Pons (tissue), 1 donor: ENCODE results near the gene SLC44A4.
"Not testable (repeated sequence)": the region's sequence is repeated elsewhere in the genome, so short reads cannot be mapped to it uniquely, and the experiment has no call there.

Source experiments
- DNase-seq: peaks from one replicate; pipeline ENCODE4 v3.0.0-alpha.2; 2016; ENCODE audit warnings: low spot score

The SLC44A4 gene

DNA sequence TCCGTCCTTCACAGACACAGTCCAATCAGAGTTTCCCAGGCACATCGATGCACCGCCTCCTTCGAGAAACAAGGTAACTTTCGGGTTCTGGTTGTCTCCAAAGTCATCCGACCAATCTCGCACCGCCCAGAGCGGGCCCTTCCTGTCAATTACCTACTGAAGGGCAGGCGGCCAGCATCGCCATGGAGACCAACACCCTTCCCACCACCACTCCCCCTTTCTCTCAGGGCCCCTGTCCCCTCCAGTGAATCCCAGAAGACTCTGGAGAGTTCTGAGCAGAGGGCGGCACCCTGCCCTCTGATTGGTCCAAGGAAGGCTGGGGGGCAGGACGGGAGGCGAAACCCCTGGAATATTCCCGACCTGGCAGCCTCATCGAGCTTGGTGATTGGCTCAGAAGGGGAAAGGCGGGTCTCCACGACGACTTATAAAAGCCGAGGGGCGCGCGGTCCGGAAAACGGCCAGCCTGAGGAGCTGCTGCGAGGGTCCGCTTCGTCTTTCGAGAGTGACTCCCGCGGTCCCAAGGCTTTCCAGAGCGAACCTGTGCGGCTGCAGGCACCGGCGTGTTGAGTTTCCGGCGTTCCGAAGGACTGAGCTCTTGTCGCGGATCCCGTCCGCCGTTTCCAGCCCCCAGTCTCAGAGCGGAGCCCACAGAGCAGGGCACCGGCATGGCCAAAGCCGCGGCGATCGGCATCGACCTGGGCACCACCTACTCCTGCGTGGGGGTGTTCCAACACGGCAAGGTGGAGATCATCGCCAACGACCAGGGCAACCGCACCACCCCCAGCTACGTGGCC lies 51.3 kb downstream of the SLC44A4 start, which contains the start of gene HSPA1B:
Gene HSPA1B, plus strand, starts transcription at position 453 of the 794 bp plus-strand sequence. Its CDS starts 213 bp downstream, at position 666.
- peak; percentile 99 for DNase-seq

DNA sequence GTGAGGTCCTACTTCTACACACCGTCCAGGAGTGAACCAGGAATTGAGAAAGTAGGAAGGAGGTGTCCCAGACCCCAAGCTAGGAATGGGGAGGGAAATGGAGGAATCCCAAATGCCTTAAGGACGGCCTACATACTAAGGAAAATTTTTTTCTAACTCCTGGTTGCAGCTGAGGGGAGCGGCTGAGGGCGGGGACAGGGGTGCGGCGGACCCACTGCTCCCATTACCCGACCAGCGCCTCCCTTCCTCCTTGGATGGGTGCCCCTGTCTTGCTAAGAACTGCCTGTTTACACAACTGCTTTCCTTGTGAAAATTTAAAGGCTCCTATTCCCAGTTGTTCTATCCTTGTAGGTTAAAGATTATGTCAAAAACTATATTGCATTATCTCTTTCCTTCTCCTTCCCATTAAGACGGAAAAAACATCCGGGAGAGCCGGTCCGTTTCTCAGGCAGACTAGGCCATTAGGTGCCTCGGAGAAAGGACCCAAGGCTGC lies 52.0 kb downstream of the SLC44A4 start:
- DNase-seq = no peak

DNA sequence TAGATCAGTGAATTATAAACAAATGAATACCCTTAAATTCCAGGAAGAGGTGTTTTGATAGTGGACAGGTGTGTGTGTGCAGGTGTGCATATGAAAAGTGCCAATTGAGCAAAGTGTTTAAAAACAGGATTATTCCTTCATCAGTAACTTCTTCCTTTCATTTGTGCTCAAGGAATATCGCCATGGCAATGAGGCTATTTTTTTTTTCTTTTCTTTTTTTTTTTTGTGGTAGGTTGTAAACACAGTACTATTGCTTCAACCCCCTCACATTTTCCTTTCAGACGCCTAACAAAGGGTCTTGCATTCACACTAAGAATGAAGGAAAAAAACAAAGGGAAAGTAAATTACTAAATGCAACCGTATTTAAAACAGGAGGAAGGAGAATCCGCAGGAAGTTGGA lies 53.2 kb downstream of the SLC44A4 start:
- no peak for DNase-seq

DNA sequence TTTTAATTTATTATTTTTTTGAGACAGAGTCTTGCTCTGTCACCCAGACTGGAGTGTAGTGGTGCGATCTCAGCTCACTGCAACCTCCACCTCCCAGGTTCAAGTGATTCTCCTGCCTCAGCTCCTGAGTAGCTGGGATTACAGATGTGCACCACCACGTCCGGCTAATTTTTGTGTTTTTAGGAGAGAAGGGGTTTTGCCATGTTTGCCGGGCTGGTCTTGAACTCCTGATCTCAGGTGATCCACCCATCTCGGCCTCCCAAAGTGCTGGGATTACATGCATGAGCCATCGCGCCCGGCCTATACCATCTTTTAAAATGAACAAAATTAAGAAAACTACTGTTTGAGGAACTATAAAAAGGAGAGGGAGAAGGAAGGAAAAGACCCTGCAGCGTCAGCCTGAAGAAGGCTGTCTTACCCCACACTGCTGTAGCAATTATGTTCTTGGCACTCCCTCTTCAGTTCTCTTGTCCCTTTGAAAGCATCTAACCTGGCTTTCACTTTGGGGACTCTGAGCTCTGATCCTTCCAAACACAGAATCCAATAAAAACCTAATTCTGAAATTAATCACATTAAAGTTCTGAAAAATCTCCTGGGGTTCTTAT lies 55.1 kb downstream of the SLC44A4 start:
- DNase-seq = not testable (repeated sequence)

DNA sequence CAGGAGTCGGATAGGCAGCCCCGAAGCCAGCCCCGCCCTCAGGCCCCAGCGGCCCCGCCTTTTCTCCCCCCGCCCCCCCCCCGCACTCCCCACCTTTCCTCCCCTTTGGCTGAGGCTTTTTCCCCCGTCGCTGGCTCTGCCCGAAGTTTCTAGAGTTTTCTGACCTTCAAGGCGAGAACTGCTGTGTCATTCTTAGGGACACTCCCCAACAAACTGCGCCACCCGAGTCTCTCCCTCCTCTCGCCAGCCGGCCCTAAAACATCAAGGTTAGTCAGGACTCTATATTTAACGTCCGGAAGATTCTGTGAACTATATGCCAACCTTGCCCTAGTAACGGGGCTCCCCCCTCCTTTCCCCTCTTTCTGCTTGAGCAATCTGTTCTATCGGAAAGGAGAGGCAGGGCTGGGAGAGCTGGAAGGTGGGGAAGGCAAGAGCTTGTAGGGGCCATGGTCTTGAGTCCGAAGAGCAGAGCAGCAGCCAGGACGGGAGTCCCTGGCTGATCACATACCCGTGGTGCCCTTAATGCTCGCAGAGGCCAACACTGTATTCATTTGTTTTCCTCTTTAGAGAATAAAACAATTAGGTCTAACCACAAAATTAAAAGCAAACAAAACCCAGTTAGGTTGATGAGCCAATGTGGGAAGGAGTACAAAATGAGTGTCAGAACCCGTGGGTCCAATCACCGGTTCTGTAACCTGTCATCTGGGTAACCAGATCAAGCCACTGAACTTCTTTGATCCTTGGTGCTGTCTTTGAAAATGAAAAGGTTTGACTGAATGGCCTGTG lies 56.6 kb downstream of the SLC44A4 start:
- DNase-seq = peak; percentile 95

DNA sequence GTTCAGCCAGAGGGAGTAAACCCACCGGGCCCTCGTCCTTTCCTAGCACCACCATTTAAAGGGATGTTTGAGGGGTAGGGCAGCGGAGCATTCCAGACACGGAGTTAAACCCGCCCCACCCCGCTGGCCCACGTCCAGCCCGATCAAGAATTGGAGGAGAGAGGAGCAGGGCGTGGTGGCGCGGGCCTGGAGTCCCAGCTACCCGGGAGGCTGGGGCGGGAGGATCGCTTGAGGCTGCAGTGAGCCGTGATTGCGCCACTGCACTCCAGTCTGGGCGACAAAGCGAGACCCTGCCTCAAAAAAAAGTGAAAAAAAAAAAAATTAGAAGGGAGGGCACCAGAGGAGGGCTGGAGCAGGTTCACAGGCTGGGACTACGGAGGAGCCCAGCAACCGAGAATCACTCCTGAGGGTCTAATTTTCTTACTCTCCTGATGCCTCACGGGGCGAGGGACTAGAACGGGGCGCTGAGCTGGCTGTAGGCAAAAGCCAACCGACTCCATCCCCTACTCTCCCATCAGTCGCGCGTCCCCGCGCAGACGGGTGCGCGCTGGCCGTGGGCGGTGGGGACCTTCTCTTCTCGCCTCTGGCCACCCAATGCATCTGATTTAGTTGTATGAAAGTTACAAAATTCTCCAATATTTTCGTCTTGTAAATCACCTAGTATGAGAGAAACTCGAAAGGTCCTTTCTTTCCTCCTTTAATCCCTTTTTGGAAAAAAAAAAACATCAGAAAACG lies 57.3 kb downstream of the SLC44A4 start:
- peak; percentile 82 for DNase-seq

DNA sequence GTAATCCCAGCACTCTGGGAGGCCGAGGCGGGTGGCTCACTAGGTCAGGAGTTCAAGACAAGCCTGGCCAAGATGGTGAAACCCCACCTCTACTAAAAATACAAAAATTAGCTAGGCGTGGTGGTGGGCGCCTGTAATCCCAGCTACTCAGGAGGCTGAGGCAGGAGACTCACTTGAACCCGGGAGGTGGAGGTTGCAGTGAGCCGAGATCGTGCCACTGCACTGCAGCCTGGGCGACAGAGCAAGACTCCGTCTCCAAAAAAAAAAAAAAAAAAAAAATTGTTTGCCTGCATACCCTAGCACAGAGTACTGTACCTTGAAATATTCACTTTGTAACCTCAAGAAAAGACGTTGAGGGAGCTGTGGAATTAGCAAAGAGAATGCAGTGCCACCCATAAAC lies 58.4 kb downstream of the SLC44A4 start:
- not testable (repeated sequence) for DNase-seq

DNA sequence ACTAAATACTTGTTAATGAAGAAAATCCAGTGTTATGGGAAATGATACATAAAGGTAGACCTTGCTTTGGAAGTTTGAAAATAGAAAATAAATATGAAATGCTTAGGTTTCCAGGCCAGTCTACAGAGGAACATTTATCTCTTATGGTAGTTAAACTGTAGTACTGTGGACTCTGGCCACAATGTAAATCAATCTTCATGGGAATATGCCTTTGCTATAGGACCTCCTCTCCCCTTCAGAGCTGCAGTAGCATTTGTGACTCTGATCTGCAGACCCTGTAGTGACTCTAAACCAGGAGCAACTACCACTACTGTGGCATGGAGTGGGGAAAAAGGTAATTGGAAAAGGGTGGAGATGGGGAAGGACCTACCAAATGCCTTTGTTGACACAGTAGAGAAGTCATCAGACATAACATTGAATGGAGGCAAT lies 58.9 kb downstream of the SLC44A4 start:
- DNase-seq = no peak

DNA sequence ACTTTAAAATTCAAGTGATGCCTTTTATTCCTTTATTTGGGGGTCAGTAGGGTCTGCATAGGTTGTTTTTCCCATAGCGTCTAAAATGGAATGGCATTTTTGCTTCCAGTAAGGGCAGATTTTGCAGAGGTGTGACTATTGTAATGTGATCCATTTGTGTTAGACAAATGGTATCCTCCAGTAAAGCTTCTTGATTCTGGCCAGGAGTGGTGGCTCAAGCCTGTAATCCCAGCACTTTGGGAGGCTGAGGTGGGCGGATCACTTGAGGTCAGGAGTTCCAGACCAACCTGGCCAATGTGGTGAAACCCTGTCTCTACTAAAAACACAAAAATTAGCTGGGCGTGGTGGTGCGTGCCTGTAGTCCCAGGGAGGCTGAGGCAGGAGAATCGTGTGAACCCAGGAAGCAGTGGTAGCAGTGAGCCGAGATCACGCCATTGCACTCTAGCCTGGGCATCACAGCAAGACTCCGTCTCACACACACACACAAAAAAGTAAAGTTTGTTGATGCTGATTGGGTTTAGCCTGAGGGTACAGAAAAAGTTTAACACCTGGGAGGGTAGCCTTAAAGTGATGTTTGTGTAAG lies 60.8 kb downstream of the SLC44A4 start:
- DNase-seq = not testable (repeated sequence)

DNA sequence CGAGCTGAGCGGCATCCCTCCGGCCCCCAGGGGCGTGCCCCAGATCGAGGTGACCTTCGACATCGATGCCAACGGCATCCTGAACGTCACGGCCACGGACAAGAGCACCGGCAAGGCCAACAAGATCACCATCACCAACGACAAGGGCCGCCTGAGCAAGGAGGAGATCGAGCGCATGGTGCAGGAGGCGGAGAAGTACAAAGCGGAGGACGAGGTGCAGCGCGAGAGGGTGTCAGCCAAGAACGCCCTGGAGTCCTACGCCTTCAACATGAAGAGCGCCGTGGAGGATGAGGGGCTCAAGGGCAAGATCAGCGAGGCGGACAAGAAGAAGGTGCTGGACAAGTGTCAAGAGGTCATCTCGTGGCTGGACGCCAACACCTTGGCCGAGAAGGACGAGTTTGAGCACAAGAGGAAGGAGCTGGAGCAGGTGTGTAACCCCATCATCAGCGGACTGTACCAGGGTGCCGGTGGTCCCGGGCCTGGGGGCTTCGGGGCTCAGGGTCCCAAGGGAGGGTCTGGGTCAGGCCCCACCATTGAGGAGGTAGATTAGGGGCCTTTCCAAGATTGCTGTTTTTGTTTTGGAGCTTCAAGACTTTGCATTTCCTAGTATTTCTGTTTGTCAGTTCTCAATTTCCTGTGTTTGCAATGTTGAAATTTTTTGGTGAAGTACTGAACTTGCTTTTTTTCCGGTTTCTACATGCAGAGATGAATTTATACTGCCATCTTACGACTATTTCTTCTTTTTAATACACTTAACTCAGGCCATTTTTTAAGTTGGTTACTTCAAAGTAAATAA lies 61.5 kb downstream of the SLC44A4 start:
- DNase-seq = peak; percentile 86

DNA sequence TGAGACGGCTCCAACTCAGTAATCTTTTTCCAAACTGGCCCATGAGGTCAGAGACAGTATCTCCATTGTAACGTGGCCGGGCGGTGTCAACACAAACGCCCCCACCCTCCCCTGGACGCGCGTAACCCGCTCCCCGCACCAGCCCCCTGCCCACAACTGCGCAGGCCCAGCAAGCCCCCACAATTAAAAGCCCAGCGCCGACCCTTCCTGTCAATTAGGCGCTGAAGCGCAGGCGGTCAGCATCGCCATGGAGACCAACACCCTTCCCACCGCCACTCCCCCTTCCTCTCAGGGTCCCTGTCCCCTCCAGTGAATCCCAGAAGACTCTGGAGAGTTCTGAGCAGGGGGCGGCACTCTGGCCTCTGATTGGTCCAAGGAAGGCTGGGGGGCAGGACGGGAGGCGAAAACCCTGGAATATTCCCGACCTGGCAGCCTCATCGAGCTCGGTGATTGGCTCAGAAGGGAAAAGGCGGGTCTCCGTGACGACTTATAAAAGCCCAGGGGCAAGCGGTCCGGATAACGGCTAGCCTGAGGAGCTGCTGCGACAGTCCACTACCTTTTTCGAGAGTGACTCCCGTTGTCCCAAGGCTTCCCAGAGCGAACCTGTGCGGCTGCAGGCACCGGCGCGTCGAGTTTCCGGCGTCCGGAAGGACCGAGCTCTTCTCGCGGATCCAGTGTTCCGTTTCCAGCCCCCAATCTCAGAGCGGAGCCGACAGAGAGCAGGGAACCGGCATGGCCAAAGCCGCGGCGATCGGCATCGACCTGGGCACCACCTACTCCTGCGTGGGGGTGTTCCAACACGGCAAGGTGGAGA lies 63.6 kb downstream of the SLC44A4 start, which contains the start of the genes HSPA1A and HSPA1L:
Gene HSPA1A, plus strand, starts transcription at position 519 of the 814 bp plus-strand sequence. Its CDS starts 214 bp downstream, at position 733.
Gene HSPA1L, minus strand, starts transcription at position 259 of the 814 bp plus-strand sequence. CDS start 3,311 bp downstream, outside the sequence.
- peak; percentile 99 for DNase-seq

DNA sequence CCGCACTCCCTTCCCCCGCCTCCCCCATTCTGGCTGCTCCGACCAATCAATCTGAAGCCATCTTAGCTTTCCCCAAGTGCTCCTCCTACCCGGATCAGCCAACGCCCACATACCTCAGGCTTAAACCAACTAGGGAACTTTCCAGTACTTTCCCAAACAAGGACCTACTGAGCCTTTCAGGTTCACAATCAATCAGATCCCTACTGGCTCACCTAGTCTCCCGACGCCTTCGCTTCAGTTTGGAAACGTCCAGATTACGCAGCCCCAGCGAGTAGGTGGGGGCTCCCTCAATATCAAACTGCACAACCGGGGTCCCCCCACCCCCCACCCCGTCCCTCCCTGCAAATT lies 64.1 kb downstream of the SLC44A4 start:
- DNase-seq = peak; percentile 99

DNA sequence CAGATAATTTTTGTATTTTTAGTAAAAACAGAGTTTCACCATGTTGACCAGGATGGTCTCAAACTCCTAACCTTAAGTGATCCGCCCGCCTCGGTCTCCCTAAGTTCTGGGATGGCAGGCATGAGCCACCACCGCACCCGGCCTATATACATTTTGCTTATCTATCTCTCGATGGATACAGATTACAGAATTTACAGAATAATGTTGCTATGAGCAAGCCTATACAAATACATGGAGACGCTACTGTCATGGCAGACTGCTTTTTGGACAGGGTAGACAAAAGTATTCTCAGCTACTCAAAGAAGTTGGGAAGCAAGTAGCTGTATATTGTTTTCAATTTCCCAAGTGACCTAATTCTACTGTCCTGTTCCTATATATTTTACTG lies 65.3 kb downstream of the SLC44A4 start:
- DNase-seq = no peak
